NCI-H187 (cell line): ENCODE measurements around the gene NFAT5.
"Not testable (repeated sequence)": the region's sequence is repeated elsewhere in the genome, so short reads cannot be mapped to it uniquely, and the experiment has no call there.

ENCODE experiments used
- DNase-seq, 2 experiments: peaks; one replicate each; lab custom pipeline; 2025; lab: John Stamatoyannopoulos, UW

Gene NFAT5

DNA sequence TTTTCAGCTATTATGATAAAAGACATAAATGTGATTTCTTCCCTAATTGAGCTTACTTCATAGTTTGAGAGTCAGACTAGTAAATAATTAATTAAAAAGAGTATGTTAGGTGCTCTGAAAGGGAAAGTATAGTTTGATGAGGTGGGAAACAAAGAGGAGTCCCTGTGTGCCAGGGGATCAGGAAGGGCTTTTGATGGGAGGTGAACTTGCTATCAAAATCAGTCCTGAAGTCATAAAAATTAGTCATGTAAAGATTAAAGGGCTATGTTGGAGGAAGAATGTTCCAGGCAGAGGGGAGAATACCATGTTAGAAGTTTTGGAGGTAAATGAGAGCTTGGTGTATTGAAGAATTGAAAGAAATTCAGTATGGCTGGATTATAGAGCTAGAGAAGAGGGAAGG is 31.0 kb downstream of the NFAT5 start:
- DNase-seq, result no peak

DNA sequence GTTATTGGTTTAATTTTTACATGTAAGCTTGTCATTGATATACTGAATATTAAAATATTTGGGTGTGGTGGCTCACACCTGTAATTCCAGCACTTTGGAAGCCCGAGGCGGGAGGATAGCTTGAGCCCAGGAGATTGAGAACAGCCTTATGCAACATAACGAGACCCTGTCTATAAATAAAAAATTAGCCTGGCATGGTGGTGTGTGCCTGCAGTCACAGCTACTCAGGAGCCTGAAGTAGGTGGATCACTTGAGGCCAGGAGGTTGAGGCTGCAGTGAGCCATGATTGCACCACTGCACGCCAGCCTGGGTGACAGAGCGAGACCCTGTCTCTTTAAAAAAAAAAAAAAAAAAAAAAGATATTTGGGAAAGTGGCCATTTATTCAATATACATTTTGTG is 32.3 kb downstream of the NFAT5 start:
- DNase-seq, result no peak

DNA sequence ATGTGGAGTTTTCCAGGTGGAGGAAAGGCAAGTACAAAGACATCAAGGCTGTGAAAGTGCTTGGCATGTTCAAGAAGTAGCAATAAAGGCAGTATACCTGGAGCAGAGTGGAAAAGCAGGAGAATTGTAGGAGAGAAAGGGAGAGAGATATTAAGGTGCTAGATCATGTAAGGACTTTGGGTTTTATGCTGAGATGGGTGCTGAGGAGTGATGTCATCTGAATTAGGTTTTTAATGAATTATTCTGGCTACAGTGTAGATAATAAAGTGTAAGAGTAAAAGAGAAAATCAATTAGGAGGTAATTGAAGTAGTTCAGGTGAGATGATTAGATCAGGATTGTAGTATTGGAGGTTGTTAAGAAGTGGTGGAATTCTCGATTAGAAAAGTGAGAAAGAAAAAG is 34.0 kb downstream of the NFAT5 start:
- no peak for DNase-seq

DNA sequence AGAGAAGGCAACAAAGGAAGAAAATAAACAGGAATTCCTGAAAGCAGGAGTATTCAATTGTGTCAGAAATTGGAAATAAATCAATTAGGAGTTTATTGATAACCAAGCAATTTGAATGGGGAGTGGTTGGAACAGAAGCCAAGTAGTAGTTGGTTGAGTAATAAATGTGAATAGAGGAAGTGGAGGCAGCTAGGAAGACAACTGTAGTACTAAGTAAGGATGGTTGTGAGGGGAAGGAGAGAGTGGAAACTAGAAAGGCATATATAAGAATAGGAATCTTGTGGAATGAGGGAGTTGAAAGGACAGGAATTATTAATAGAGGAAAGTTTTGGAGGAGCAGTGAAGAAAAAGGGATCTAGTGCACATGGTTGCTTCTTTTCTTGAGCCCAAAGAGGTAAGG is 34.4 kb downstream of the NFAT5 start:
- no peak for DNase-seq

DNA sequence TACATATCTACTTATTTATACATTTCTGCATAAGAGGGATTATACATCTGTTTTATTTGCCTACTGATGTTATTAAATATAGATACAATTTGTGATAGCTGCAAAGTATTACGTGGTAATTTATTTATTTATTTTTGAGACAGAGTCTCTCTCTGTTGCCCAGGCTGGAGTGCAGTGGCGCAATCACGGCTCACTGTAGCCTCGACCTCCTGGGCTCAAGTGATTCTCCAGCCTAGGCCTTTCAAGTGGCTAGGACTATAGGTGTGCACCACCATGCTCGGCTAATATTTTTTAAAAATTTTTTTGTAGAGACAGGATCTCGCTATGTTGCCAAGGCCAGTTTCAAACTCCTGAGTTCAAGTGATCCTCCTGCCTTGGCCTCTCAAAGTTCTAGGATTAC is 35.5 kb downstream of the NFAT5 start:
- no peak for DNase-seq

DNA sequence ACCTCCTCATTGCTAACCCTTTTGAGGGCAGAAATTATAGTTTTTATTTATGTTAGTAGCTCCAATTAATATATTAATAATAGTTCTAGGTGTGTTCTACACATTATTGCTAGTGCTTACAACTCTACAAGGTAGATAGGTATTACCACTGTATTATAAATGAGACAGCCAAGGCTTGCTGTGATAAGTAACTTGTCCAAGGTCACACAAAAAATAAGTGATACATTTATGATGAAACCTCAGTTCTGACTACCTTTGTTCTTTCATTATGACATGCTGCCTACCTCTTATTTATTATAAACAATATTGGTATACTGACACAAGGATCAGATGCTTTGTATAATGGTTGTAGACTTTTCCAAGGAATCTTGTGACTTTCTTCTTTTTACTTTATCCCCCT is 41.2 kb downstream of the NFAT5 start:
- DNase-seq, result no peak

DNA sequence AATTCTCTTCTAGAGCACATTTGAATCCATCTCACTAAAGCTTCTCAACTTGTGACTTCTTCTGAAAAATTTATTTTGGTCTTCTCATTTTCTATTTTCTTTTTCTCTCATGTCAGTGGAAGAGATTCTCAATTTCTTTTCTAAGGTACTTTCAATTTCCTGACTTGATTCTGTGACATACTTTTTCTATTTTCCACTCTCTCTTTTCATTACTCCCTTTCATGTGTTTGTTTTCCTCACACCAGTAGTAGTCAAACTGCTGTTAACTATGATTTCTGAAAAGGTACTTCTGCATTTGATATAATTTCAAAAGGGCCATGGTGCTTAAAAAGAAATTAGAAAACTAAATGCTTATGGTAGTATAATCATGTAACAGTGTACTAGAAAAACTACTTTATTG is 41.9 kb downstream of the NFAT5 start:
- no peak for DNase-seq

DNA sequence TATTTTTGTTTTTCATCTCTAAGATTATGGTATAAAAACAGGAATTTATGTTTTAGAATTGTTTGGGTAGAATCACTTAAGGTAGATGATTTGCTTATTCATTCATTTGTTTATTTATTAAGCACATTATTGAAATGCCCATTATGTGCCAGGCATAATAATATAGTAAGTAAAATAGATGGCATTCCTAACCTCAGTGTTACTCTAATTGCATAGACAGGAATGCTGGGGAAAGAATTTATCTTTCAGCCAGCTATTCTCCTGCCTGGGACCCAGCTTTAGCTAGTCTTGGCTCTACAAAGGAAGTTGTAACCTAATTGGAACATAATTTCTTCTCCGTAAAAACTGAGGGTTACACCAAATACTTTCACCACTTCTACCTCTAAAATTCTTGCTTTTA is 44.6 kb downstream of the NFAT5 start:
- no peak for DNase-seq

DNA sequence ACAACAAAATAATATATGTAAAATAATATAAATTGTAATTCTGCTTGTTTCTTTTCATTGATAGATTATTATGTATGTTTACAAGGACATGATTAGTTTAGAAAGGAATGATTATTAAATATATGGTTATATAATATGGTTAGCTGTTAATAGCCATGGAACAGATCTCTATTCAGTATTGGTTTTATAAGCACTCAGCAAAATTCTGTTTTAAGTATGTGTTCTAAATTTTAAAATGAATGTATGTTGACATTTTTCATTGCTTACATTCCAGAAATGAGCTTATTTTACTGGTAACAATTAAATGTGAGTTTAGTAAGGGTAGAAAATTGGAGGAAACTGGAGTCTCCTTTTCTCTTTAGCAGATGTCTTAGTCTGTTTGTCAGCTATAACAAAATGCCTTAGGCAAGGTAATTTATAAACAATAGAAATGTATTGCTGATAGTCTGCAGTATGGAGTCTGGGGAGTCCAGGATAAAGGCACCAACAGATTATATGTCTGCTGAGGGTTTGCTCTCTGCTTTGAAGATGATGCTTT is 45.4 kb downstream of the NFAT5 start:
- no peak for DNase-seq

DNA sequence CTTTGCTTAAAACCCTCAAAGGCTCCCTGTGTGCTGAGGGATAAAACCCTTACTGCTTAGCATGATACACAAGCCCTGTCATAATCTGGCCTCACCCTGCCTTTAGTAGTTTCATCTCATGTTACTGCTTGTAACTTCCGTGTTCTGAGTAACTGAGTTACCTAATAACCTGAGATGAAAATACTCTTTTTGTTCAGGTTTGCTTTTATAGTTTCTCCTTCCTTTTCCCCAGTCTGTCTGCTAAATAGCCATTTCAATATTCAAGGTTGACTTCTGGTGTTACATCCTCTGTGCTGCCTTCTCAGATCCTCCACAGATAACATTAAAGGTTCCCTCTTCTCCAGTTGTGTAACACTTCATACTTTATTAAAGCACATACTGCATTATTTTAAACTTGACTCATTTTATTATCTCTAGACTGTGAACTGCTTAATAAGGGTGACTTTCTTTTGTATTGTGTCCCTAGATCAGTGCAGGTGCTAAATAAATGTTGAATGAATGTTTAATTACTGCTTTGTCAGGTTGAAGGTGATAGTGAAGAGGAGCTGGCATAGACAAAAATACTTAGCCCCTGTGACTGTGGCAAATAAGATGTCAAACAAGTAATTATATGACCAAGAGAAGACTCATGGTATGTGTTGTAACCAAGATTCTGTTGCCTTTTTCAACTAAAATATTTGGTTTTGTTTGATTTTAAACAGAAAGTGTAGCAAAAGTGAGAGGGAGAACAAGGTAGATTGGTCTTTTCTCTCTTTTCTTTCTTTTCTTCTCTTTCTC is 47.8 kb downstream of the NFAT5 start:
- DNase-seq, result no peak

DNA sequence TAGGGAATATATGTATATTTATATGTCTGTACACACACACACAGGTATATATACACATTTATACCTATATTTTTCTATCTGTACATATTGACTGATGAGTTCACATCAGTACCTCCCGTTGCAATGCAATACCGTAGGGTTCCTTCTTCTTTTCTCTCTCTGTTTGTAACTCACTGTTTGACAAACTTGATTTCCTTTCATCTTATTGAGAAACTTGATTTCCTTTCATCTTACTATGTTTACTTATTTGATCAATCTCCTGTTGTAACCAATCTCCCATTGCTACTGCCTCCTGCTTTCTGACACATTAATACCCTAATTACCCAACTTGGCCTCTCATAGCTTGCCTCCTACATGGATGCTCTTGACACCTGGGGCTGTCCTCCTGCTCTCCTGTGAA is 49.8 kb downstream of the NFAT5 start:
- no peak for DNase-seq

DNA sequence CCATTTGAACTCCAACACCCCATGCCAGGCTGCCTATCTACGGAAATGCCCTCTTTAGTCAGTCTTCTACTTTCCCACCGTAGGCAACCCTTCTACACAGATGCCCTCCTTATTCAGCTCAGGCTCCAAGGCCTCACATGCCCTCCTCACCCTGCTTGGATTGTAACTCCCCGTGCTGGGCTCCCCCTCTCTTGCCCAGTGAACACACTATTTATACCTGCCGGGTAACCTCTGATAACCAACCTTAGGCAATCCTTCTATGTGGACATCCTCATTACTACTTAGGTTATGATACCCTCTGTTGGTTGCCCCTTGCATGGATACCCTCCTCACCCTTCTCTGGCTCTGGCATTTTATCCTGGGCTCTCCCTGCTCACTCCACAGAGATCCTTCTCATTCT is 50.3 kb downstream of the NFAT5 start:
- DNase-seq, result no peak

DNA sequence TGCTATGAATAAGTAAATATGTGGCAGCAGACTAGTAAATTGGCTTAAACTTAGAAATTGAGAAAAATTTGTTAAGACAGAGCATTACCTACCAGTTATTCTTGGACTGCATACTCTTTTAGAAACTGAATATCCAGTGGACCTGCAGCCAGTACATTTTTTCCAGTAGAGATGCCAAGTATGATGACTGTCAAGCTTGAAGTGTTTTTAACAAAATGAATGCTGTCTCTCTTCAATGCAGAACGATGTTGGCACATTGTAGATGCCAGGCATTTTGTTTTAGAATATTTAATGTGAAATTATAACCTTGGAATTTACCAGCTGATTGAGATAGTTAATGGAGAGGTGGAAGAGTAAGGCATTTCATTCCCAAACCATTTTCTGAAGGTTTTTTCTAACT is 52.5 kb downstream of the NFAT5 start:
- DNase-seq, result no peak

DNA sequence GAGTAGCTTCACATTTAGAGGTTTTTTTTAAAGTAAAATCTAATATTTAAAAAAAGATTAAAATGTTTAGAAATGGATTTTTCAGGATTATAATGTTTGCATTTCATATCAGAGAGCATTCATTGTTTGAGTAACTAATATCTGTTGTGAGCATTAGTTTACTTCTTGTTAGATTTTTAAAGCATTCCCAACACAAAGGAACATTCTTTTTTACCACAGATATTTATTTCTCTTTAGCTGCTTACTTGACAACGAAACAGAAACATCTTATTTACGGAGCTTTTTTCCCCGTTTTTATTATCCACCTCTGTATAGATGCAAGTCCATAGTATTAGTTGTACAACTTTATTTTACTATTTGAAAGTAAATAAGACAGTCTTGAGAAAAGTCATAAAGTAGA is 53.0 kb downstream of the NFAT5 start:
- no peak for DNase-seq

DNA sequence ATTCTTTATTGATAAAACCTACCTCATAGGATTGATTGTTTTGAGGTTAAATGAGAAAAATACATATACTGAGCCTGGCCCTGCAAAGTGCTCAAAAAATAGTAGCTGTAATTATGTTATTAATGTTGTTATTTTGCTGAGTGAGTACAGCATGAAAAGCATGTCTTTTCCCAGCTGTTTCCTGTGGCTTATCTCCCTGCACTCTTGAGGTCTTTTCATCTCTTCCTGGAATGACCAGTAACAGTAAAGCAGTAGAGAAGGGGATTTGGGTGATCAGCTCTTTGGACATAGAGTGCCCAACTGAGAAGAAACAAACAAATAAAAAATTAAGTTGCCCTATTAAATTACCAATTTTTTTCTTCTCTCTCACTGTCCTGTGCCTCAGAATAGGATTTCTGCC is 53.7 kb downstream of the NFAT5 start:
- DNase-seq, result no peak

DNA sequence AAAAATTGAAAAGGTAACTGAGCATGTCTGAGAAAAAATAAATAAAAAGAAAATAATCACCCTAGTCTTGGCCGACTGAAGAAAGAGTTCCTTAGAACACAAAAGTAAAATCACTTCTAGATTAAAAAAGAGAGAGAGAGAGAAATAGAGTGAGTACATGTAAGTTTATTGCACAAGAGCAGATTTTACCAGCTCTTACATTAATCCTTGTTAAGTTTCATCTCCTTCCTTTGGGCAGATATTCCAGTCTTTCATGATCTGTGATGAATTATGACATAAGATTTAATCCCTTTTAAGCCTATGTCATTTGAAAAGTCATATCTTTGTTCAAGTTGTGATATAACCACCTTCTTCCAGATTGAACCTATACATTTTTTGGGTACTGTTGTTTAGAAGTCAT is 54.8 kb downstream of the NFAT5 start:
- DNase-seq, result no peak

DNA sequence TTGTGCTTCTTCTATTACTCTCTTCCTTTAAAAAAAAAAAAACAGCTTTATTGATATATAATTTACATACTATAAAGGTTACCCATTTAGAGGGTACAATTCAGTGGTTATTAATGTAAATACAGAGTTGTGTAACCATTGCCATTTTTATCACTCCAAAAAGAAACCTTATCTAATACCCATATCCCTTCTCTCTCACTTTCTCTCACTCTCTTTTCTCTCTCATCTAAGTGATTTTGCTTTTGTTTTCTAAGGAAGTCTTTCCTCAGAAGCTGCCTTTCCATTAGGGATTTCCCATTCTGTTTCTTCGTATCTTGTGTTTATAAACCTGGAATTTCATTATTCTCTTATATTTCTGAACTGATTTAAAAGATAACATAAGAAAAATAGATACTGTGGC is 55.5 kb downstream of the NFAT5 start:
- DNase-seq, result no peak

DNA sequence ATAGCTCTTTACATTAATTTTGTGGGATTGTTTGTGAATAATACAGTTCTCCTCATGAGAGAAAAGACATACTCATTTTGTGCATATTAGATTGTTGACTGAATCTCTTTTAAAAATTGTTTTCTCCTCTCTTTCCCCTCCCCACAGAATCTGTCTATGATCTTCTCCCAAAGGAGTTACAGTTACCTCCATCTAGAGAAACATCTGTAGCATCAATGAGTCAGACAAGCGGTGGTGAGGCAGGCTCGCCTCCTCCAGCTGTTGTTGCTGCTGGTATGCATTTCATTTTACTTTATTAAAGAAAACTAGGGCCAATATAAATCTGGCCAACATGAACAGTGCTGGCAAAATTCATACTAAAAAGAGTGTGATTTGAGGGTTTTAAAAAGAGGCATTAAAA is 60.5 kb downstream of the NFAT5 start:
- DNase-seq, result no peak

DNA sequence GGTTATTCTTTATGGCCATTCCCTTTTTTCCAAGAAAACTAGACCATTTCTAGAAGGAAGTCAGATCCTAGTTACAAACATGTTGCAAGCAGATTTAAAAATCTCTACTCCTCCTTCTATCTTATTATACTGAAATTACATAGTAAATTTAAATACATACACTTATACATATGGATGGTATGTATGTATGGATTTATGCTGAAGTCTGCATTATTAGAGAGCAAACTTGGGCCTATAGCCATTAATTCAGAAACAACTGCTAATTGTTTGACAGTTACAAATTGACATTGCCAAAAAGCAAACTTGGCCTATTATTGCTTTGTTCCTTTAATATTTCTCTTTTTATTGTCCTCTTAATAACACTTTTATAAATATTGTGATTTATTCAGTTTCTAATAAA is 67.1 kb downstream of the NFAT5 start:
- DNase-seq, result no peak

DNA sequence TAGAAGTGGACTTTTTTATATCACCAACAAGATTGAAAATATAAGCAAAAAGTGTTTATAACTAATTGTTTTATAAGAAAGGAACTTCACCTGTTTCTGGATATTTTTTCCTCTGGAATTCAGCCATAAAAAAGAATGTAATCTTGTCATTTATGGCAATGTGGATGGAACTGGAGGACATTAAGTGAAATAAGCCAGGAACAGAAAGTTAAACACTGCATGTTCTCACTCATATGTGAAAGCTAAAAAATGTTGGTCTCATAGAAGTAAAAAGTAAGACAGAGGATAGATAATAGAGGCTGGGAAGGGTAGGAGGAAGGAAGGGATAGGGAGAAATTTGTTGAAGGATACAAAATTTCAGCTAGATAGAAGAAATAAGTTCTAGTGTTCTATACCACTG is 67.6 kb downstream of the NFAT5 start:
- no peak for DNase-seq

DNA sequence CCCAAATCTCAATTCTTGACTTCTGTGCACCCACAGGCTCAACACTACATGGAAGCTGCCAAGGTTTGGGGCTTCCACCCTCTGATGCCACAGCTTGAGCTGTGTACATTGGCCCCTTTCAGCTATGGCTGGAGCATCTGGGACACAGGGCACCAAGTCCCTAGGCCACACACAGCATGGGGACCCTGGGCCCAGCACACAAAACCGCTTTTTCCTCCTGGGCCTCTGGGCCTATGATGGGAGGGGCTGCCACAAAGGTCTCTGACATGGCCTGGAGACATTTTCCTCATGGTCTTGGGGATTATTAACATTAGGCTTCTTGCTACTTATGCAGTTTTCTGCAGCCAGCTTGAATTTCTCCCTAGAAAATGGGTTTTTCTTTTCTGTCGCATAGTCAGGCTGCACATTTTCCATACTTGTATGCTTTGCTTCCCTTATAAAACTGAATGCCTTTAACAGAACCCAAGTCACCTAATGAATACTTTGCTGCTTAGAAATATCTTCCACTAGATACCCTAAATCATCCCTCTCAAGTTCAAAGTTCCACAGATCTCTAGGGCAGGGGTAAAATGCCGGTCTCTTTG is 70.9 kb downstream of the NFAT5 start:
- not testable (repeated sequence) for DNase-seq

DNA sequence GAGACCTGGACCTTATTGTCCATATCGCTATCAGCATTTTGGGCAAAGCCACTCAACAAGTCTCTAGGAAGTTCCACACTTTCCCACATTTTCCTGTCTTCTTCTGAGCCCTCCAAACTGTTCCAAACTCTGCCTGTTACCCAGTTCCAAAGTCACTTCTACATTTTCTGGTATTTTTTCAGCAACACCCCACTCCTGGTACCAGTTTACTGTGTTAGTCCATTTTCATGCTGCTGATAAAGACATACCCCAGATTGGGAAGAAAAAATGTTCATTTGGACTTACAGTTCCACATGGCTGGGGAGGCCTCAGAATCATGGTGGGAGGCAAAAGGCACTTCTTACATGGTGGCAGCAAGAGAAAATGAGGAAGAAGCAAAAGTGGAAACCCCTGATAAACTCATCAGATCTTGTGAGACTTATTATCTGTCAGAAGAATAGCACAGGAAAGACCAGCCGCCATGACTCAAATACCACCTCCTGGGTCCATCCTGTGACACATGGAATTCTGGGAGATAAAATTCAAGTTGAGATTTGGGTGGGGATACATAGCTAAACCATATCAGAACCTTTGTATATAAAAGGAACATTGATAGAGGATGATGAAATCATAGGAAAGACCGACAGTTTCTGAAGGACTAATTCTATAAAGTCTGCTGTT is 71.6 kb downstream of the NFAT5 start:
- not testable (repeated sequence) for DNase-seq

DNA sequence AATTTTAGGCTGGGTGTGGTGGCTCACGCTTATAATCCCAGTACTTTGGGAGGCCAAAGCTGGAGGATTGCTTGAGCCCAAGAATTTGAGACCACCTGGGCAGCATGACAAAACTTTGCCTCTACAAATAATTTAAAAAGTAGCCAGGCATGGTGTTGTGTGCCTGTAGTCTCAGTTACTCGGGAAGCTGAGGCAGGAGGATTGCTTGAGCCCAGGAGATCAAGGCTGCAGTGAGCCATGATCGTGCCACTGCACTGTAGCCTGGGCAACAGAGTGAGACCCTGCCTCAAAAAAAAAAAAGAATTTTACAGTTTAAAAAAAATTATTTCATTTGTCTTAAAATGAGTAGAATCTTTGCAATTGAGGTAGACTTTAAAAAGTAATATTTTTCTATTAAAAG is 78.2 kb downstream of the NFAT5 start:
- not testable (repeated sequence) for DNase-seq
